ENCODE measurements around the gene DDX41.
A peak's percentile ranks its signal among the peaks of the same experiment; 100 is the strongest.

DDX41 gene

GRCh38 chr5:177470759-177471536 lies 45.8 kb downstream of the DDX41 start:
- H3K4me3 ChIP-seq (ENCODE audit: low read depth, low read length) = peak overlapping the region; percentile 54
- TF ChIP-seq CTCF (IDR thresholded peaks at IDR 0.05; ENCODE audit: low read depth, low read length, missing control alignments) = no peak
- no peak for DNase-seq (ENCODE audit: low read depth)
- in situ Hi-C loops (cut with HindIII; ENCODE audit: low sequenced_read_pairs) = no loop called here

- in situ Hi-C loops (cut with HindIII; ENCODE audit: low sequenced_read_pairs) = no loop called here
- DNase-seq (ENCODE audit: low read depth) = no peak
- peak overlapping the region; percentile 12 for H3K4me3 ChIP-seq (ENCODE audit: low read depth, low read length)
- TF ChIP-seq CTCF (IDR thresholded peaks at IDR 0.05; ENCODE audit: low read depth, low read length, missing control alignments) = no peak
Observed at GRCh38 chr5:177469750-177470525, 46.8 kb downstream of the DDX41 start.

- in situ Hi-C loops (cut with HindIII; ENCODE audit: low sequenced_read_pairs) = no loop called here
Observed at GRCh38 chr5:177468685-177469628, 47.8 kb downstream of the DDX41 start.

GRCh38 chr5:177468329-177468684 lies 48.5 kb downstream of the DDX41 start:
- TF ChIP-seq CTCF (IDR thresholded peaks at IDR 0.05; ENCODE audit: low read depth, low read length, missing control alignments) = no peak
- no peak overlapping the region for H3K4me3 ChIP-seq (ENCODE audit: low read depth, low read length)
- in situ Hi-C loops (cut with HindIII; ENCODE audit: low sequenced_read_pairs) = no loop called here
- no peak for DNase-seq (ENCODE audit: low read depth)

More at GRCh38 chr5:177468685-177469628, 47.8 kb downstream of the DDX41 start:
- H3K4me3 ChIP-seq (ENCODE audit: low read depth, low read length) = no peak overlapping the region
- TF ChIP-seq CTCF (IDR thresholded peaks at IDR 0.05; ENCODE audit: low read depth, low read length, missing control alignments) = no peak
- no peak for DNase-seq (ENCODE audit: low read depth)

- no peak overlapping the region for H3K4me3 ChIP-seq (ENCODE audit: low read depth, low read length)
- in situ Hi-C loops (cut with HindIII; ENCODE audit: low sequenced_read_pairs) = no loop called here
- TF ChIP-seq CTCF (IDR thresholded peaks at IDR 0.05; ENCODE audit: low read depth, low read length, missing control alignments) = no peak
- DNase-seq (ENCODE audit: low read depth) = no peak
Observed at GRCh38 chr5:177467436-177467835, 49.3 kb downstream of the DDX41 start.

GRCh38 chr5:177466861-177467260 lies 49.9 kb downstream of the DDX41 start:
- in situ Hi-C loops (cut with HindIII; ENCODE audit: low sequenced_read_pairs) = no loop called here
- no peak for TF ChIP-seq CTCF (IDR thresholded peaks at IDR 0.05; ENCODE audit: low read depth, low read length, missing control alignments)

More at GRCh38 chr5:177466861-177467260, 49.9 kb downstream of the DDX41 start:
- DNase-seq (ENCODE audit: low read depth) = no peak
- no peak overlapping the region for H3K4me3 ChIP-seq (ENCODE audit: low read depth, low read length)

Measured in astrocyte of the cerebellum (primary cell).